GDM1 (cell line): Measurements from ENCODE around the gene RC3H1.

ENCODE experiments used
- DNase-seq: peaks from one replicate; lab custom pipeline; 2025; lab: John Stamatoyannopoulos, UW

The RC3H1 gene

DNA sequence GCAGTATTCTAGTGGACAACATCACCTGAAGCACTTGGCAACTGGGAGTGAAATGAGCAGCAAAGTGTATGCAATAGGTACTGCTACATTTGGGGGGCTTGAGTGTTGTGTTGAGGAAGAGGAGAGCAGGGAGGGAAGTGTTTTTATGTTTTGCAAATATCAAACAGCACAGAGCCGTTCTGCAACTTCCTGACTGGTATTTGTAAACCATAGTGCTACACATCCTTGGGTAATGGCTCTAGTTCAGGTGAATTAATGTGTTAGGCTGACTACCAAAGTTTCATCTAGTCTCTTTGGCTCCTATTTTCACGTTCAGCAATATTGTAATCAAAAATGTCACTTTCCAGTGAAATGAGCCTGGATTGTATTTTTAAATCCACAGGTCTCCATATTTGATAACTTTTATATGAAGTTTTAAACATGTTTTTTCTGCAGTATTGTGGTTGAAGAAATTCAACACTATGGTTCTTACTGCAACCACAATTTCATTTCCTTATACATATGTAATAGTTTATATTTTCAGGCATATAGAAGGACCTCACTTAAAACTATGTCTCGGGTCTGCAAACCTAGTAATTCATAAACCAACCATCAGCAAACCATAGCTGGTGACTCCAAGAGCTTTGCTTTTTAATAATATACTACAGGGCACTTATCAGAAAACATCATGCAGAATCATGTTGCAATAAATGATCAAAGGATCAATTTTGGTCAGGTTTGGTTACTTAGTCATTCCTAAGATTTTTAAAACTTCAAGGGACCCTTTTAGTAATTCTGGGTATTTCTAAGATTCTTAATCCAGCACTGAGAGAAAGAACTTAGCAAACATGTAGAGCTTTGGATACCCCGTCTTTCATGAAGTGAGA, 135.2 kb downstream of the RC3H1 start:
- DNase-seq, result no peak

DNA sequence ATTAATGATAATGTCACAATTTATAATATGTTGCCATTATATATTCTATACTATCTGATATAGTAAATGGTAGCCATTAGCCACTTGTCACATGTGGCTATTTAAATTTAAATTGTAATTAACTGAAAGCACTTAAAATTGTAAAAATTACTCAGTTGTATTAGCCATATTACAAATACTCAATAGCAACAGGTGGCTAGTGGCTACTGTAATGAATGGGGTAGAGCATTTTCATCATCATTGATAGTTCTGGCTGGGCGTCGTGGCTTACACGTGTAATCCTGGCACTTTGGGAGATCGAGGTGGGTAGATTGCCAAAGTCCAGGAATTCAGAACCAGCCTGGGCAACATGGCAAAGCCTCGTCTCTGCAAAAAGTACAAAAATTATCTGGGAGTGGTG, 137.5 kb downstream of the RC3H1 start:
- DNase-seq, result no peak
